ENCODE measurements around the gene ITGAV. TPM values are rescaled to one million over a fixed set of nuclear protein-coding genes. Genes with fewer than 3 reads are reported as not detected.
A peak's percentile ranks its signal among the peaks of the same experiment; 100 is the strongest.

ITGAV gene
- 100 to 1,000 TPM; 100 to 127 (median 117) TPM for total RNA-seq

DNA sequence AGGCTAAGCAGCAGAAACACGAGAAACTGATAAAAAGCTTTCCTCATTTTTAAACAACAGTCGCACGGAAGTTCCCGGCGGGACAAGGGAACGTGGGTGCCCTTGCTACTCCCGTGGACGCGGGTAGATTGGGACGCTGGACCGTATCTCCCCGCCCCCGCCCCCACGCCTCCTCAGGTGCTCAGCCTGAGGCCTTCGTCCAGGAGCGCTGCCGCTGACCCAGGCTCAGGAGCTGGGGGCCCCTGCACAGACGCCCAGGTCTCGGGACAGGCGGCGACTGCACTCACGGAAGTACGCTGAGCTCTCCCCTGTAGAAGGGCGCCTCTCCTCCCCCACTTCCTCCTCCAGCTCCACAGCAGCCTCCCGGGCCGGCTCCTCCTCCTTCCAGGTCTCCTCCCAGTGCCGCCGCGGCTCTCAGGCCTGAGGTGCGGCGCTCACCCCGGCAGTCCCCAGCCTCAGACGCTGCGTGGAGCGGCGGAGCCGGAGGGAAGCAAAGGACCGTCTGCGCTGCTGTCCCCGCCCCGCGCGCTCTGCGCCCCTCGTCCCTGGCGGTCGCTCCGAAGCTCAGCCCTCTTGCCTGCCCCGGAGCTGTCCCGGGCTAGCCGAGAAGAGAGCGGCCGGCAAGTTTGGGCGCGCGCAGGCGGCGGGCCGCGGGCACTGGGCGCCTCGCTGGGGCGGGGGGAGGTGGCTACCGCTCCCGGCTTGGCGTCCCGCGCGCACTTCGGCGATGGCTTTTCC lies at the start of gene ITGAV:
ITGAV (plus strand) TSS at position 445 of the 738 bp plus-strand sequence; CDS start at position 728, 283 bp downstream.
- Histone ChIP-seq H3K9me3 (no peaks in the 10 kb centered on the region), H3K4me3 (peak within 1 kb of the TSS; percentile 60 to 91), H3K27ac (peak within 1 kb of the TSS; percentile 83 to 98 (median 96)), H3K27me3 (no peaks in the 10 kb centered on the region), H3K4me1 (peaks cover 0 to 47% (median 10%) of the 10 kb centered on the region in 3 donors), H3K36me3 (no peaks in the 10 kb centered on the region)
- TF ChIP-seq EP300 (IDR thresholded peaks at IDR 0.05): no peak
- peak; percentile 94 for TF ChIP-seq POLR2AphosphoS5 (IDR thresholded peaks at IDR 0.05)
- TF ChIP-seq, protein P1, sequence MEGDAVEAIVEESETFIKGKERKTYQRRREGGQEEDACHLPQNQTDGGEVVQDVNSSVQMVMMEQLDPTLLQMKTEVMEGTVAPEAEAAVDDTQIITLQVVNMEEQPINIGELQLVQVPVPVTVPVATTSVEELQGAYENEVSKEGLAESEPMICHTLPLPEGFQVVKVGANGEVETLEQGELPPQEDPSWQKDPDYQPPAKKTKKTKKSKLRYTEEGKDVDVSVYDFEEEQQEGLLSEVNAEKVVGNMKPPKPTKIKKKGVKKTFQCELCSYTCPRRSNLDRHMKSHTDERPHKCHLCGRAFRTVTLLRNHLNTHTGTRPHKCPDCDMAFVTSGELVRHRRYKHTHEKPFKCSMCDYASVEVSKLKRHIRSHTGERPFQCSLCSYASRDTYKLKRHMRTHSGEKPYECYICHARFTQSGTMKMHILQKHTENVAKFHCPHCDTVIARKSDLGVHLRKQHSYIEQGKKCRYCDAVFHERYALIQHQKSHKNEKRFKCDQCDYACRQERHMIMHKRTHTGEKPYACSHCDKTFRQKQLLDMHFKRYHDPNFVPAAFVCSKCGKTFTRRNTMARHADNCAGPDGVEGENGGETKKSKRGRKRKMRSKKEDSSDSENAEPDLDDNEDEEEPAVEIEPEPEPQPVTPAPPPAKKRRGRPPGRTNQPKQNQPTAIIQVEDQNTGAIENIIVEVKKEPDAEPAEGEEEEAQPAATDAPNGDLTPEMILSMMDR (IDR thresholded peaks at IDR 0.05): peak in 1 of 4 experiments; percentile 3
- peak; percentile 89 to 96 for TF ChIP-seq POLR2A (IDR thresholded peaks at IDR 0.05)
- peak; percentile 98 for ATAC-seq
- 0 to 1% methylated on average over 5 to 12 of the region's 71 CpGs for WGBS, 2 donors (ENCODE audit: low coverage in 1 of 2)

DNA sequence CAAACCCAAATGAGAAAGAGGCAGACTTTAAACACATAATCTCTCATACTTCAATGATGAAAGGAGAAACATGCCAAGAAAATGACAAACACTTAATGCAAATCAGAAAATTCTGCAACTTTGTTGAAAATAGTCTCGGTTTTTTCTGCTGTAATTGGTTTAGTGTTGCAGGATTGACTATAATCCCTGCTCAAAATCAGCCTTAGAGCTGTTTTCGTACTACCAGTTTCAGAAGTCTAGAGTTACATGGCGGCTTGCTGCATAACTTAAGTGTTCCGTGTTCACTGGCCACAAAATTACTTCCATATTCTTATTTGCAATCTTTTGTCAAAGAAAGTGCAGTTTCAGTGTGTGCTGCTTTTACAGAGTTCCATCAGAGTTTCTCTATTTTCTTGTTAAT lies 48.9 kb upstream of the ITGAV start:
- WGBS, 2 donors (ENCODE audit: low coverage in 1 of 2): 76 to 79% methylated on average over 4 of the region's 4 CpGs
- ATAC-seq: no peak
- TF ChIP-seq POLR2A (IDR thresholded peaks at IDR 0.05): no peak
- TF ChIP-seq POLR2AphosphoS5 (IDR thresholded peaks at IDR 0.05): no peak
- TF ChIP-seq EP300 (IDR thresholded peaks at IDR 0.05): no peak
- TF ChIP-seq, protein P1 (IDR thresholded peaks at IDR 0.05): no peak

DNA sequence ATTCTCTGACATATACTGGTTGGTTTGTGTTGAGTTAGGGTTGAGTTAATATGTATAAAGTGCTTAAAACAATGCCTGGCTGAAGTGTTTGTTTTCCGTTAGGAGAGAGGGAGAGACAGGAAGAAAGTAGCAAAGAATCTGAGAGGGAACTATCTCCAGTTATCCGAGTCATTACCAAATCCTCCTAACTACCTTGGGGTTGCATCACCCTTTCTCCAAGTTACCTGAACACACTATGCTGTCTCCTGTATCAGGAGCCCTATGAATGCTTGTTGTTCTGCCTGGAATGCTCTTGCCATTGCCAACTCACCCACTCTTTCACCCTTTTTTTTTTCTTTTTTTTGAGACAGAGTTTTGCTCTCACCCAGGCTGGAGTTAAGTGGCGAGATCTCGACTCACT lies 47.9 kb upstream of the ITGAV start:
- no peak overlapping the region for H3K4me3 ChIP-seq
- H3K27me3 ChIP-seq: no peaks in the 10 kb centered on the region
- H3K27ac ChIP-seq: no peak overlapping the region
- TF ChIP-seq POLR2AphosphoS5 (IDR thresholded peaks at IDR 0.05) (no peak), POLR2A (IDR thresholded peaks at IDR 0.05) (no peak), EP300 (IDR thresholded peaks at IDR 0.05) (no peak)
- TF ChIP-seq, protein P1 (IDR thresholded peaks at IDR 0.05): no peak
- H3K9me3 ChIP-seq: no peaks in the 10 kb centered on the region
- ATAC-seq: no peak
- peaks cover 4 to 30% (median 11%) of the 10 kb centered on the region in 3 donors for H3K4me1 ChIP-seq
- no peaks in the 10 kb centered on the region for H3K36me3 ChIP-seq
- 76 to 85% methylated on average over 2 to 4 of the region's 4 CpGs for WGBS, 2 donors (ENCODE audit: low coverage in 1 of 2)

More for the DNA sequence above, 48.9 kb upstream of the ITGAV start:
- no peak overlapping the region for H3K4me3 ChIP-seq
- H3K27ac ChIP-seq: no peak overlapping the region
- H3K27me3 ChIP-seq: no peaks in the 10 kb centered on the region
- no peaks in the 10 kb centered on the region for H3K9me3 ChIP-seq
- H3K36me3 ChIP-seq: no peaks in the 10 kb centered on the region
- peaks cover 4 to 22% (median 11%) of the 10 kb centered on the region in 3 donors for H3K4me1 ChIP-seq

DNA sequence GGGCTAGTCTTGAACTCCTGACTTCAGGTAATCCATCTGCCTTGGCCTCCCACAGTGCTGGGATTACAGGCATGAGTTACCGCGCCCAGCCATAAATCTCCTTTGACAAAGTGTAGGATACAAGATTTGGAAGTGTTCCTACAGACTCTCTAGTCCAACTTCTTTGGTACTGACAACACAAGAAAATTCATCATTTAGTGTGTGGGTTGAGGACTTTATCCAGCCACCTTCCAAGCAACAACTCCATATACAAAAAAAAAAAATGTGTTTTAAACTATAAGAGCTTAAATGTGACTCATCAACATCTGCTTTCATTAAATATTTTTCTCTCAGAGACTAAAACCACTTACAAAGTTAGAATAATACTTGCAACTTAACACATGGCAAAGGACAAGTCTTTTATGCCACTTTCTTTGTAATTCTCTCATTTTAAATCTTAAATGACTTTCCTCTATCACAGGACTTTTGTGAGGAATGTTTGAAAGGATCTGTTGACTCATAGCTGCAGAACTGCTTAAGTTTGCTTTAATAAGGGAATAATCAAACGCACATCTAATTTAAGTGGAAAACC lies 46.2 kb upstream of the ITGAV start:
- peak; percentile 16 for TF ChIP-seq POLR2AphosphoS5 (IDR thresholded peaks at IDR 0.05)
- TF ChIP-seq, protein P1 (IDR thresholded peaks at IDR 0.05): no peak
- H3K36me3 ChIP-seq: no peaks in the 10 kb centered on the region
- no peak for ATAC-seq
- no peaks in the 10 kb centered on the region for H3K9me3 ChIP-seq
- H3K4me3 ChIP-seq: no peak overlapping the region
- peaks cover 4 to 30% (median 11%) of the 10 kb centered on the region in 3 donors for H3K4me1 ChIP-seq
- H3K27ac ChIP-seq: peak overlapping the region; percentile 29 to 72 (median 62)
- 0 to 60% methylated on average over 1 to 3 of the region's 3 CpGs for WGBS, 2 donors (ENCODE audit: low coverage in 1 of 2)
- H3K27me3 ChIP-seq: no peaks in the 10 kb centered on the region

Data from gastroesophageal sphincter (tissue), 4 donors.